Esophagus muscularis mucosa (tissue), 4 donors: Measurements from ENCODE around the gene PPFIA3. TPM values are rescaled to one million over a fixed set of nuclear protein-coding genes. Genes with fewer than 3 reads are reported as not detected.

Experiments used
- DNase-seq: peaks from one replicate; pipeline ENCODE4 v3.0.0-alpha.2; 2017; ENCODE audit errors: extremely low spot score
- H3K27ac ChIP-seq, 4 donors: fragments of 200-600 bp; sonication (generic); replicated peaks in 1 of 4; 1 replicate in 3 of 4; 2 replicates in 1 of 4; pipeline ENCODE4 v1.5.1; 2016 to 2019; ENCODE audit warnings: mild to moderate bottlenecking in 1 of 4
- H3K27me3 ChIP-seq, 4 donors: fragments of 200-600 bp; sonication (generic); one replicate each; pipeline versions ENCODE4 v1.5.1 to v1.6.0; 2016 to 2019
- H3K36me3 ChIP-seq, 4 donors: fragments of 200-600 bp; sonication (generic); one replicate each; pipeline ENCODE4 v1.5.1; 2016 to 2019
- H3K4me1 ChIP-seq, 4 donors: fragments of 200-600 bp; sonication (generic); one replicate each; pipeline ENCODE4 v1.5.1; 2016 to 2019
- H3K4me3 ChIP-seq, 4 donors: fragments of 200-600 bp; sonication (generic); 1 replicate in 2 of 4; 2 replicates in 2 of 4; pipeline ENCODE4 v1.5.1; 2016 to 2019; ENCODE audit warnings: mild to moderate bottlenecking in 4 of 4, moderate library complexity in 1 of 4
- H3K9me3 ChIP-seq, 4 donors: fragments of 200-600 bp; sonication (generic); 1 replicate in 3 of 4; 2 replicates in 1 of 4; pipeline ENCODE4 v1.5.1; 2016 to 2019
- CTCF ChIP-seq, 3 experiments: fragments of 200-600 bp in 2 of 3; fragments of 450-650 bp in 1 of 3; sonication (generic) in 2 of 3; IDR thresholded peaks; one replicate each; pipeline ENCODE4 v1.5.1; 2017 to 2019; ENCODE audit warnings: antibody characterized with exemption in 3 of 3, mild to moderate bottlenecking in 2 of 3, moderate library complexity in 1 of 3
- EP300 ChIP-seq: sonication (generic); formaldehyde crosslinking; IDR thresholded peaks from one replicate; pipeline ENCODE4 v1.6.1; 2017; ENCODE audit warnings: antibody characterized with exemption
- POLR2A ChIP-seq: fragments of 450-650 bp; IDR thresholded peaks from one replicate; pipeline ENCODE4 v1.6.1; 2017; ENCODE audit warnings: antibody characterized with exemption, moderate library complexity, mild to moderate bottlenecking, low read depth
- POLR2AphosphoS5 ChIP-seq, 2 donors: sonication (generic); formaldehyde crosslinking; IDR thresholded peaks; one replicate each; pipeline ENCODE4 v1.6.1; 2017; ENCODE audit warnings: antibody characterized with exemption in 2 of 2
- WGBS: methylation state at CpG from one replicate; pipeline ENCODE4 v1.1.5; 2018; 5-methylcytosine and 5-hydroxymethylcytosine counted together
- intact Hi-C: fragments of 100-400 bp; cut with DNase I; formaldehyde crosslinking; loops from one replicate; pipeline ENCODE4 v1.15.1; 2023
- small RNA-seq, 3 donors: library from RNA; depleted of rRNA; stranded (forward); fragments of <200 nt; gene quantifications; one replicate each; pipeline ENCODE3, GENCODE V24; 2016
- total RNA-seq, 4 donors: library from RNA; depleted of rRNA; stranded (reverse); fragments of >200 nt; gene quantifications; one replicate each; pipeline versions ENCODE4 v1.1.0 to v1.2.1, GENCODE V29; 2016

The PPFIA3 gene
- total RNA-seq, 4 donors from 2014 or later: 3.3 to 8.4 (median 5.3) TPM

GRCh38 chr19:49200238-49200862 is 81.0 kb downstream of the PPFIA3 start:
- intact Hi-C loops: no loop called here
- H3K4me3 ChIP-seq: no peak overlapping the region
- no peaks in the 10 kb centered on the region for H3K27me3 ChIP-seq
- H3K27ac ChIP-seq: no peak overlapping the region
- no peak for DNase-seq
- H3K4me1 ChIP-seq: peaks cover 0 to 17% (median 12%) of the 10 kb centered on the region in 4 donors
- no peak for TF ChIP-seq POLR2AphosphoS5 (IDR thresholded peaks at IDR 0.05)
- no peak for TF ChIP-seq CTCF (IDR thresholded peaks at IDR 0.05)
- TF ChIP-seq POLR2A: no peak
- no peak for TF ChIP-seq EP300
- WGBS: 91% methylated on average over 28 of the region's 29 CpGs
- H3K9me3 ChIP-seq: no peaks in the 10 kb centered on the region
- H3K36me3 ChIP-seq: peaks cover 42 to 87% (median 69%) of the 10 kb centered on the region in 4 donors

Small RNA genes within 50 kb of the gene (small RNA-seq; reads per million reads assigned to genes)
- gene RN7SL708P: 0 reads per million in 3 donors

Other genes starting within 250 kb of the PPFIA3 start
- gene PPP1R15A, start 247.1 kb upstream of the PPFIA3 start, total RNA-seq: 10 to 100 TPM; 40.3 to 98.7 (median 64.4) TPM
- gene TULP2, start 220.8 kb upstream of the PPFIA3 start, total RNA-seq: 1 to 10 TPM in 1 of 4 donors, under 1 TPM in 3; 0.75 to 1.3 (median 0.83) TPM
- 100 to 1,000 TPM; 179 to 356 (median 284) TPM for gene NUCB1, start 219.2 kb upstream of the PPFIA3 start, total RNA-seq
- gene DHDH, start 185.8 kb upstream of the PPFIA3 start, total RNA-seq: under 1 TPM in 1 of 4 donors, not detected in 3; 0.57 TPM
- 10 to 100 TPM; 39.0 to 50.4 (median 42.3) TPM for gene BAX, start 164.7 kb upstream of the PPFIA3 start, total RNA-seq
- gene FTL, start 154.2 kb upstream of the PPFIA3 start, total RNA-seq: 1,000 to 10,000 TPM; 3,246 to 4,339 (median 3,896) TPM
- gene GYS1, start 126.2 kb upstream of the PPFIA3 start, total RNA-seq: 10 to 100 TPM; 33.3 to 39.3 (median 37.3) TPM
- gene RUVBL2, start 125.7 kb upstream of the PPFIA3 start, total RNA-seq: 100 to 1,000 TPM in 2 of 4 donors, 10 to 100 TPM in 2; 72.7 to 113 (median 97.6) TPM
- not detected for gene LHB, start 102.5 kb upstream of the PPFIA3 start, total RNA-seq
- not detected for gene CGB3, start 95.2 kb upstream of the PPFIA3 start, total RNA-seq
- not detected for gene CGB2, start 87.7 kb upstream of the PPFIA3 start, total RNA-seq
- not detected for gene CGB1, start 82.6 kb upstream of the PPFIA3 start, total RNA-seq
- gene CGB5, start 75.7 kb upstream of the PPFIA3 start, total RNA-seq: not detected
- gene CGB8, start 70.4 kb upstream of the PPFIA3 start, total RNA-seq: not detected
- not detected for gene CGB7, start 61.8 kb upstream of the PPFIA3 start, total RNA-seq
- gene NTF4, start 54.7 kb upstream of the PPFIA3 start, total RNA-seq: not detected
- gene KCNA7, start 46.8 kb upstream of the PPFIA3 start, total RNA-seq: not detected
- gene SNRNP70, start 34.1 kb upstream of the PPFIA3 start, total RNA-seq: 100 to 1,000 TPM; 101 to 209 (median 145) TPM
- 10 to 100 TPM in 3 of 4 donors, 1 to 10 TPM in 1; 7.5 to 21.4 (median 15.5) TPM for gene LIN7B, start 5.2 kb upstream of the PPFIA3 start, total RNA-seq
- 1 to 10 TPM in 3 of 4 donors, under 1 TPM in 1; 0.83 to 3.3 (median 1.9) TPM for gene C19orf73, start 401 bp upstream of the PPFIA3 start, total RNA-seq
- gene HRC, start 35.9 kb downstream of the PPFIA3 start, total RNA-seq: 10 to 100 TPM in 1 of 4 donors, 1 to 10 TPM in 2, under 1 TPM in 1; 0.83 to 11.1 (median 4.1) TPM
- gene TRPM4, start 38.2 kb downstream of the PPFIA3 start, total RNA-seq: 10 to 100 TPM; 19.9 to 38.8 (median 27.9) TPM
- 1 to 10 TPM in 3 of 4 donors, under 1 TPM in 1; 0.83 to 4.1 (median 2.5) TPM for gene SLC6A16, start 205.6 kb downstream of the PPFIA3 start, total RNA-seq
- gene CD37, start 215.9 kb downstream of the PPFIA3 start, total RNA-seq: 10 to 100 TPM in 2 of 4 donors, 1 to 10 TPM in 2; 8.0 to 22.4 (median 11.6) TPM
- 10 to 100 TPM; 40.7 to 73.2 (median 60.5) TPM for gene TEAD2, start 242.9 kb downstream of the PPFIA3 start, total RNA-seq
- under 1 TPM in 3 of 4 donors, not detected in 1; 0.40 to 0.83 (median 0.83) TPM for gene DKKL1, start 244.3 kb downstream of the PPFIA3 start, total RNA-seq